ENCODE data around the gene C6orf47. TPM values are rescaled to one million over a fixed set of nuclear protein-coding genes. Genes with fewer than 3 reads are reported as not detected.

Gene C6orf47
- total and polyA plus RNA-seq, 4 donors, result 18.9 to 26.8 (median 24.0) TPM

DNA sequence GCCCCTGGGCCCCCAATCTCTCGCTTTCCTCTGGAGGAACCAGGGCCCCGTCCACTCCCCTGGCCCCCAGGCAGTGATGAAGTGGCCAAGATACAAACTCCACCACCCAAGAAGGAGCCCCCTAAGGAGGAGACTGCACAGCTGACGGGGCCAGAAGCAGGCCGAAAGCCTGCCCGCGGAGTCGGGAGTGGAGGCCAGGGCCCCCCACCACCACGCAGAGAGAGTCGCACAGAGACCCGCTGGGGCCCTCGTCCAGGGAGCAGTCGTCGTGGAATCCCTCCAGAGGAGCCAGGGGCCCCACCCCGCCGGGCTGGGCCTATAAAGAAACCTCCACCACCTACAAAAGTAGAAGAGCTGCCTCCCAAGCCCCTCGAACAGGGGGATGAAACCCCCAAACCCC is 29.4 kb downstream of the C6orf47 start:
- no peak overlapping the region for H3K27ac ChIP-seq (ENCODE audit: low read depth in 1 of 2, low read length in 1 of 2)
- H3K4me3 ChIP-seq, result no peak overlapping the region
- ATAC-seq (ENCODE audit: insufficient read depth, low FRiP score), result no peak
- TF ChIP-seq, protein P1, sequence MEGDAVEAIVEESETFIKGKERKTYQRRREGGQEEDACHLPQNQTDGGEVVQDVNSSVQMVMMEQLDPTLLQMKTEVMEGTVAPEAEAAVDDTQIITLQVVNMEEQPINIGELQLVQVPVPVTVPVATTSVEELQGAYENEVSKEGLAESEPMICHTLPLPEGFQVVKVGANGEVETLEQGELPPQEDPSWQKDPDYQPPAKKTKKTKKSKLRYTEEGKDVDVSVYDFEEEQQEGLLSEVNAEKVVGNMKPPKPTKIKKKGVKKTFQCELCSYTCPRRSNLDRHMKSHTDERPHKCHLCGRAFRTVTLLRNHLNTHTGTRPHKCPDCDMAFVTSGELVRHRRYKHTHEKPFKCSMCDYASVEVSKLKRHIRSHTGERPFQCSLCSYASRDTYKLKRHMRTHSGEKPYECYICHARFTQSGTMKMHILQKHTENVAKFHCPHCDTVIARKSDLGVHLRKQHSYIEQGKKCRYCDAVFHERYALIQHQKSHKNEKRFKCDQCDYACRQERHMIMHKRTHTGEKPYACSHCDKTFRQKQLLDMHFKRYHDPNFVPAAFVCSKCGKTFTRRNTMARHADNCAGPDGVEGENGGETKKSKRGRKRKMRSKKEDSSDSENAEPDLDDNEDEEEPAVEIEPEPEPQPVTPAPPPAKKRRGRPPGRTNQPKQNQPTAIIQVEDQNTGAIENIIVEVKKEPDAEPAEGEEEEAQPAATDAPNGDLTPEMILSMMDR (IDR thresholded peaks at IDR 0.05; ENCODE audit: control extremely low read depth, extremely low read depth), result no peak
- no peaks in the 10 kb centered on the region for H3K9me3 ChIP-seq (ENCODE audit: control insufficient read depth in 4 of 4, insufficient read depth in 3 of 4, low read length in 3 of 4)
- H3K9ac ChIP-seq (ENCODE audit: insufficient read depth in 1 of 2, low read length in 2 of 2), result no peak overlapping the region
- no peaks in the 10 kb centered on the region for H3K4me1 ChIP-seq (ENCODE audit: control insufficient read depth in 5 of 5, insufficient read depth in 5 of 5, low read length in 5 of 5)
- peaks cover 54 to 90% (median 75%) of the 10 kb centered on the region in 4 donors for H3K36me3 ChIP-seq (ENCODE audit: control insufficient read depth in 4 of 4, insufficient read depth in 4 of 4, low read length in 4 of 4)
- no peaks in the 10 kb centered on the region for H3K27me3 ChIP-seq (ENCODE audit: control insufficient read depth in 3 of 3, insufficient read depth in 3 of 3, low read length in 2 of 3)
- 91% methylated on average over 16 of the region's 16 CpGs for WGBS, 2 donors
- DNase-seq, result no peak

DNA sequence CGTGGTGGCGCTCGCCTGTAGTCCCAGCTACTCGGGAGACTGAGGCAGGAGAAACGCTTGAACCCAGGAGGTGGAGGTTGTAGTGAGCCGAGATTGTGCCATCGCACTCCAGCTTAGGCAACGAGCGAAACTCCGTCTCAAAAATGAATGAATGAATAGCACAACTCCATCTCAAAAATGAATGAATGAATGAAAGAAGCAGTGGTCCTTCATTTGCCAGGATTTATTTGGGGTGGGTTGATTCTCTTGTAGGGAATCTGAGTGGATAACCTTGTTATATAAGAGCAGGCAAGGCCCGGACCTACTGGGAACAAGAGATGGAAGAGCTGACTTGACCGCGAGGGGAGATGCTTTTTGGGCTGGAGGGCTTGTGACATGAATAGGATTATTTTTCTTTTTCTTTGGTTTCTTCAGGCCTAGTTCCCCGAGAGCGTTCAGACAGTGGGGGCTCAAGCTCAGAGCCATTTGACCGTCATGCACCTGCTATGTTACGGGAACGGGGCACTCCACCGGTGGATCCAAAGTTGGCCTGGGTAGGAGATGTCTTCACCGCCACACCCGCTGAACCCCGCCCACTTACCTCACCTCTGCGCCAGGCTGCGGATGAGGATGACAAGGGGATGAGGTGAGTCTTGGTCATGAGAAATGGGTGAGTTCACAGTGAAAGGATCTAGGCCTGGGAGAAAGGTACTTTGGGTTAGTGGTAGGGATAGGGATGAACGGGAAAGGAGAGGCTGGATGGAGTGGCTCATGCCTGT is 30.2 kb downstream of the C6orf47 start:
- H3K4me1 ChIP-seq (ENCODE audit: control insufficient read depth in 5 of 5, insufficient read depth in 5 of 5, low read length in 5 of 5), result no peaks in the 10 kb centered on the region
- H3K9ac ChIP-seq (ENCODE audit: insufficient read depth in 1 of 2, low read length in 2 of 2), result no peak overlapping the region
- ATAC-seq (ENCODE audit: insufficient read depth, low FRiP score) (no peak), DNase-seq (no peak)
- H3K27me3 ChIP-seq (ENCODE audit: control insufficient read depth in 3 of 3, insufficient read depth in 3 of 3, low read length in 2 of 3), result no peaks in the 10 kb centered on the region
- WGBS, 2 donors, result 93 to 96% methylated on average over 25 of the region's 25 CpGs
- TF ChIP-seq, protein P1 (IDR thresholded peaks at IDR 0.05; ENCODE audit: control extremely low read depth, extremely low read depth), result no peak
- H3K9me3 ChIP-seq (ENCODE audit: control insufficient read depth in 4 of 4, insufficient read depth in 3 of 4, low read length in 3 of 4), result no peaks in the 10 kb centered on the region
- no peak overlapping the region for H3K4me3 ChIP-seq
- H3K36me3 ChIP-seq (ENCODE audit: control insufficient read depth in 4 of 4, insufficient read depth in 4 of 4, low read length in 4 of 4), result peaks cover 55 to 91% (median 78%) of the 10 kb centered on the region in 4 donors
- H3K27ac ChIP-seq (ENCODE audit: low read depth in 1 of 2, low read length in 1 of 2), result no peak overlapping the region

DNA sequence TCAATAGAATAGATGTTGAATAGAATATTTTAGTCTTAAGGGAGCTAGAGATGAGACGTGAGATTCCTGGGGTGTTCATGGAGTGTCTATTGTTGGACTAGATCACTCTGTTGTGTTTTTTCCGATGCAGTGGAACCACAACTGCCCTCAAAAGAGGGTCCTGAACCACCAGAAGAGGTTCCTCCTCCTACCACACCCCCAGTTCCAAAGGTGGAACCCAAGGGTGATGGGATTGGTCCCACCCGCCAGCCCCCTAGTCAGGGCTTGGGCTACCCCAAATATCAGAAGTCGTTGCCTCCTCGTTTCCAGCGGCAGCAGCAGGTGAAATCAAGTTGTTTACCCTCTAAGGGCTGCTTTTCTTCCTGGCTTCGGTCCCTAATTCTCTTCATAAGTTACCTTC is 31.6 kb downstream of the C6orf47 start:
- 91 to 94% methylated on average over 7 of the region's 7 CpGs for WGBS, 2 donors
- Histone ChIP-seq H3K4me3 (no peak overlapping the region), H3K9me3 (ENCODE audit: control insufficient read depth in 4 of 4, insufficient read depth in 3 of 4, low read length in 3 of 4) (no peaks in the 10 kb centered on the region), H3K27me3 (ENCODE audit: control insufficient read depth in 3 of 3, insufficient read depth in 3 of 3, low read length in 2 of 3) (no peaks in the 10 kb centered on the region), H3K27ac (ENCODE audit: low read depth in 1 of 2, low read length in 1 of 2) (no peak overlapping the region), H3K36me3 (ENCODE audit: control insufficient read depth in 4 of 4, insufficient read depth in 4 of 4, low read length in 4 of 4) (peaks cover 52 to 90% (median 77%) of the 10 kb centered on the region in 4 donors), H3K4me1 (ENCODE audit: control insufficient read depth in 5 of 5, insufficient read depth in 5 of 5, low read length in 5 of 5) (no peaks in the 10 kb centered on the region), H3K9ac (ENCODE audit: insufficient read depth in 1 of 2, low read length in 2 of 2) (no peak overlapping the region)
- DNase-seq (no peak), ATAC-seq (ENCODE audit: insufficient read depth, low FRiP score) (no peak)
- TF ChIP-seq, protein P1 (IDR thresholded peaks at IDR 0.05; ENCODE audit: control extremely low read depth, extremely low read depth), result no peak
